ENCODE measurements around the gene GALNT2. TPM values are rescaled to one million over a fixed set of nuclear protein-coding genes. Genes with fewer than 3 reads are reported as not detected.

The GALNT2 gene
- total and polyA plus RNA-seq, 2 of the 4 experiments (the other 2 are of a cell fraction): 50.4 to 189 TPM

DNA sequence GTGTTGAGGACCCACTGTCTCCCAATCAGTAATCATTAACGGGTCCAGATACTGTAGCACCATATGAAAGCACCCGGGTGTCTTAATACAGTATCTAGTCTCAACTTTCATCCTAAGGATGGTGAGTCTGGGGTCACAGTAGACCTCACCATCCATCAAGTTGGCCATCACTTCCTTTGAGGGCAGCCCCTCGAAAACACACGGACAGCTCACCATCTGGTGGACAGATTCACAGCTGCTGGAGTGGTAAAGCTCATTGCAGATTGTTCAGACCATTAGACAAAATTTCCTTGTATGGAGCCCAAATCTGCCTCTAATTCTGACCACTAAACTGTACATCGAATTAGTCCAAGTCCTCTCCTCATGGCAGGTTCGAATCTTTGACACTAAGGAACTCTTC, 236.0 kb downstream of the GALNT2 start:
- Histone ChIP-seq H4K20me1 (ENCODE audit: insufficient read depth, low read length) (no peaks in the 10 kb centered on the region), H3K56ac (ENCODE audit: extremely low read depth, insufficient read depth, low read length) (no peak overlapping the region), H2BK20ac (ENCODE audit: low read depth, low read length) (no peak overlapping the region), H3K4me2 (ENCODE audit: low read depth, low read length) (no peak overlapping the region), H3K9ac (ENCODE audit: low read depth, low read length) (no peak overlapping the region), H3K36me3 (ENCODE audit: control insufficient read depth, insufficient read depth, low read length) (no peaks in the 10 kb centered on the region), H3K4me1 (ENCODE audit: control insufficient read depth, insufficient read depth, low read length) (no peaks in the 10 kb centered on the region), H3K4ac (ENCODE audit: low read depth, low read length) (no peak overlapping the region), H3K27me3 (ENCODE audit: control insufficient read depth, insufficient read depth, low read length) (peaks cover 2% of the 10 kb centered on the region), H3K18ac (ENCODE audit: low read depth, low read length) (no peak overlapping the region), H3K9me1 (ENCODE audit: insufficient read depth, low read length) (no peaks in the 10 kb centered on the region), H2AK9ac (replicated peaks; ENCODE audit: low read depth, low read length, poor library complexity) (no peak overlapping the region), H3K27ac (ENCODE audit: insufficient read depth, low read length) (no peak overlapping the region), H2AFZ (replicated peaks; ENCODE audit: low read length, poor library complexity) (no peak overlapping the region), H2BK15ac (ENCODE audit: low read depth, low read length) (no peak overlapping the region), H3K79me1 (ENCODE audit: low read depth in 1 of 2, low read length in 2 of 2) (no peaks in the 10 kb centered on the region), H3K9me3 (ENCODE audit: control insufficient read depth, insufficient read depth, low read length) (no peaks in the 10 kb centered on the region), H3K4me3 (ENCODE audit: insufficient read depth, low read depth, low read length) (no peak overlapping the region), H3K14ac (replicated peaks; ENCODE audit: low read depth, low read length) (no peak overlapping the region), H3K23ac (ENCODE audit: low read depth, low read length) (no peak overlapping the region), H4K5ac (ENCODE audit: low read depth, low read length) (no peak overlapping the region), H4K91ac (ENCODE audit: insufficient read depth, low read depth, low read length) (no peak overlapping the region), H4K8ac (ENCODE audit: low read depth in 2 of 2, low read length in 2 of 2) (no peak overlapping the region), H2AK5ac (ENCODE audit: low read depth, low read length) (no peak overlapping the region), H2BK120ac (ENCODE audit: low read depth, low read length) (no peak overlapping the region), H2BK5ac (ENCODE audit: low read depth, low read length, poor library complexity, severe bottlenecking) (no peak overlapping the region)
- TF ChIP-seq POLR2A (IDR thresholded peaks at IDR 0.05; ENCODE audit: low read depth, low read length) (no peak), BHLHE40 (IDR thresholded peaks at IDR 0.05; ENCODE audit: low read depth, low read length) (no peak), MXI1 (IDR thresholded peaks at IDR 0.05; ENCODE audit: borderline replicate concordance, low read depth, low read length) (no peak), RCOR1 (IDR thresholded peaks at IDR 0.05; ENCODE audit: insufficient replicate concordance, low read length) (no peak), USF2 (IDR thresholded peaks at IDR 0.05; ENCODE audit: low read depth, low read length) (no peak), RFX5 (IDR thresholded peaks at IDR 0.05; ENCODE audit: low read depth, low read length) (no peak), CHD1 (IDR thresholded peaks at IDR 0.05; ENCODE audit: low read depth, low read length) (no peak), FOS (IDR thresholded peaks at IDR 0.05; ENCODE audit: low read depth, low read length) (no peak), CTCF (conservative IDR thresholded peaks at IDR 0.05; ENCODE audit: low read depth, low read length) (no peak), SMC3 (IDR thresholded peaks at IDR 0.05; ENCODE audit: low read depth, low read length) (no peak), RAD21 (IDR thresholded peaks at IDR 0.05; ENCODE audit: low read length) (no peak), MAFK (IDR thresholded peaks at IDR 0.05; ENCODE audit: low read depth, low read length) (no peak), MAZ (IDR thresholded peaks at IDR 0.05; ENCODE audit: borderline replicate concordance, low read depth, low read length) (no peak), CEBPB (IDR thresholded peaks at IDR 0.05; ENCODE audit: low read depth, low read length) (no peak), NFE2L2 (IDR thresholded peaks at IDR 0.05; ENCODE audit: low read depth, low read length) (no peak)
- TF ChIP-seq, protein P1, sequence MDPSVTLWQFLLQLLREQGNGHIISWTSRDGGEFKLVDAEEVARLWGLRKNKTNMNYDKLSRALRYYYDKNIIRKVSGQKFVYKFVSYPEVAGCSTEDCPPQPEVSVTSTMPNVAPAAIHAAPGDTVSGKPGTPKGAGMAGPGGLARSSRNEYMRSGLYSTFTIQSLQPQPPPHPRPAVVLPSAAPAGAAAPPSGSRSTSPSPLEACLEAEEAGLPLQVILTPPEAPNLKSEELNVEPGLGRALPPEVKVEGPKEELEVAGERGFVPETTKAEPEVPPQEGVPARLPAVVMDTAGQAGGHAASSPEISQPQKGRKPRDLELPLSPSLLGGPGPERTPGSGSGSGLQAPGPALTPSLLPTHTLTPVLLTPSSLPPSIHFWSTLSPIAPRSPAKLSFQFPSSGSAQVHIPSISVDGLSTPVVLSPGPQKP (IDR thresholded peaks at IDR 0.05; ENCODE audit: borderline replicate concordance, low read depth, low read length): no peak
- no peak for DNase-seq
- intact Hi-C loops (cut with micrococcal nuclease) (no loop called here), in situ Hi-C loops (cut with MboI; ENCODE audit: low sequenced_read_pairs) (loop anchor here (25.0 kb wide), 1 partner anchor 1041 kb away; the partner anchor contains the start of gene RAB4A), dilution Hi-C loops (cut with HindIII; ENCODE audit: low sequenced_read_pairs, unreplicated experiment) (no loop called here)
- ChIA-PET CTCF (interaction anchor here (0.7 to 1.0 kb wide), 2 partner anchors 588 to 789 kb away, joined by 3 read pairs; no protein-coding TSS in a partner anchor), POLR2A (ENCODE audit: unreplicated experiment) (no interaction called here)
- no TSS peak for BruUV-seq (replicated peaks)
- no peak for ATAC-seq (ENCODE audit: low read depth)
- WGBS, 2 experiments (ENCODE audit: extremely low coverage in 2 of 2, insufficient read length in 1 of 2): no CpG with 5 or more reads among the region's 6 CpGs

Measured in IMR-90 (cell line).